ENCODE data around the gene YEATS2. TPM values are rescaled to one million over a fixed set of nuclear protein-coding genes. Genes with fewer than 3 reads are reported as not detected.

Gene YEATS2
- total and polyA plus RNA-seq, 2 donors (not counting 1 experiment from before 2014, with no cell fraction given) = 25.0 to 28.7 TPM

GRCh38 chr3:183730361-183730760 is 32.8 kb downstream of the YEATS2 start:
- Histone ChIP-seq H3K4me2 (ENCODE audit: extremely low read depth, insufficient read depth, low read length) (no peak overlapping the region), H3K9me3 (ENCODE audit: control insufficient read depth, insufficient read depth, low read depth, low read length) (no peaks in the 10 kb centered on the region), H3K36me3 (ENCODE audit: control insufficient read depth, insufficient read depth, low read length) (peaks cover 5% of the 10 kb centered on the region), H4K20me1 (ENCODE audit: control insufficient read depth, extremely low read depth, insufficient read depth, low read length) (no peaks in the 10 kb centered on the region), H3K4me1 (ENCODE audit: control insufficient read depth, extremely low read depth, insufficient read depth, low read length) (no peaks in the 10 kb centered on the region), H3K27me3 (ENCODE audit: control insufficient read depth, insufficient read depth, low read length) (no peaks in the 10 kb centered on the region), H3K79me2 (ENCODE audit: control insufficient read depth, insufficient read depth, low read length) (no peaks in the 10 kb centered on the region), H3K27ac (ENCODE audit: insufficient read depth, low read length) (no peak overlapping the region), H3K9ac (ENCODE audit: insufficient read depth, low read length) (no peak overlapping the region), H3K4me3 (replicated peaks in 1 of 4; ENCODE audit: control extremely low read depth in 1 of 4, insufficient read depth in 1 of 4, low read depth in 3 of 4, low read length in 4 of 4) (no peak overlapping the region), H2AFZ (ENCODE audit: low read length) (no peak overlapping the region)
- no peak for TF ChIP-seq EZH2 (IDR thresholded peaks at IDR 0.05; ENCODE audit: low read length, missing control alignments)
- TF ChIP-seq CTCF (conservative IDR thresholded peaks at IDR 0.05 in 1 of 2, IDR thresholded peaks at IDR 0.05 in 1 of 2; ENCODE audit: low read depth in 1 of 2, low read length in 2 of 2) = no peak
- no peak for DNase-seq (ENCODE audit: low read depth in 2 of 2)

- Histone ChIP-seq H2AFZ (ENCODE audit: low read length) (no peak overlapping the region), H3K9ac (ENCODE audit: insufficient read depth, low read length) (no peak overlapping the region), H3K36me3 (ENCODE audit: control insufficient read depth, insufficient read depth, low read length) (peaks cover 4% of the 10 kb centered on the region), H3K4me1 (ENCODE audit: control insufficient read depth, extremely low read depth, insufficient read depth, low read length) (no peaks in the 10 kb centered on the region), H4K20me1 (ENCODE audit: control insufficient read depth, extremely low read depth, insufficient read depth, low read length) (no peaks in the 10 kb centered on the region), H3K27ac (ENCODE audit: insufficient read depth, low read length) (no peak overlapping the region), H3K4me3 (replicated peaks in 1 of 4; ENCODE audit: control extremely low read depth in 1 of 4, insufficient read depth in 1 of 4, low read depth in 3 of 4, low read length in 4 of 4) (no peak overlapping the region), H3K79me2 (ENCODE audit: control insufficient read depth, insufficient read depth, low read length) (no peaks in the 10 kb centered on the region), H3K4me2 (ENCODE audit: extremely low read depth, insufficient read depth, low read length) (no peak overlapping the region), H3K9me3 (ENCODE audit: control insufficient read depth, insufficient read depth, low read depth, low read length) (no peaks in the 10 kb centered on the region), H3K27me3 (ENCODE audit: control insufficient read depth, insufficient read depth, low read length) (no peaks in the 10 kb centered on the region)
- no peak for DNase-seq (ENCODE audit: low read depth in 2 of 2)
- no peak for TF ChIP-seq CTCF (conservative IDR thresholded peaks at IDR 0.05 in 1 of 2, IDR thresholded peaks at IDR 0.05 in 1 of 2; ENCODE audit: low read depth in 1 of 2, low read length in 2 of 2)
- no peak for TF ChIP-seq EZH2 (IDR thresholded peaks at IDR 0.05; ENCODE audit: low read length, missing control alignments)
Observed at GRCh38 chr3:183731611-183732010, 34.0 kb downstream of the YEATS2 start.

GRCh38 chr3:183733553-183733952 is 36.0 kb downstream of the YEATS2 start:
- Histone ChIP-seq H3K27me3 (ENCODE audit: control insufficient read depth, insufficient read depth, low read length) (no peaks in the 10 kb centered on the region), H3K4me3 (replicated peaks in 1 of 4; ENCODE audit: control extremely low read depth in 1 of 4, insufficient read depth in 1 of 4, low read depth in 3 of 4, low read length in 4 of 4) (no peak overlapping the region), H2AFZ (ENCODE audit: low read length) (no peak overlapping the region), H4K20me1 (ENCODE audit: control insufficient read depth, extremely low read depth, insufficient read depth, low read length) (no peaks in the 10 kb centered on the region), H3K4me2 (ENCODE audit: extremely low read depth, insufficient read depth, low read length) (no peak overlapping the region), H3K4me1 (ENCODE audit: control insufficient read depth, extremely low read depth, insufficient read depth, low read length) (no peaks in the 10 kb centered on the region), H3K36me3 (ENCODE audit: control insufficient read depth, insufficient read depth, low read length) (no peaks in the 10 kb centered on the region), H3K27ac (ENCODE audit: insufficient read depth, low read length) (no peak overlapping the region), H3K9me3 (ENCODE audit: control insufficient read depth, insufficient read depth, low read depth, low read length) (no peaks in the 10 kb centered on the region), H3K9ac (ENCODE audit: insufficient read depth, low read length) (no peak overlapping the region), H3K79me2 (ENCODE audit: control insufficient read depth, insufficient read depth, low read length) (no peaks in the 10 kb centered on the region)
- DNase-seq (ENCODE audit: low read depth in 2 of 2) = no peak
- TF ChIP-seq EZH2 (IDR thresholded peaks at IDR 0.05; ENCODE audit: low read length, missing control alignments) = no peak
- TF ChIP-seq CTCF (conservative IDR thresholded peaks at IDR 0.05 in 1 of 2, IDR thresholded peaks at IDR 0.05 in 1 of 2; ENCODE audit: low read depth in 1 of 2, low read length in 2 of 2) = no peak
